Activated naive CD8-positive, alpha-beta T cell treated with anti-CD3 and anti-CD28 coated beads, Interleukin-2, amount 10 ng/mL, durations not matched to agents 7 days and 5 days (primary cell): ENCODE data around the gene DGKD. TPM values are rescaled to one million over a fixed set of nuclear protein-coding genes. Genes with fewer than 3 reads are reported as not detected.

Experiments
- ATAC-seq: fragments of 150-1000 bp; cut with Tn5 transposase; one replicate; pipeline ENCODE4 v1.10.0; 2021; ENCODE audit warnings: low read depth, moderate library complexity
- POLR2A ChIA-PET: fragments of 350-600 bp; sonication (Branson Sonifier 250); formaldehyde crosslinking; loops from one replicate; lab custom pipeline; 2021; ENCODE audit warnings: antibody characterized with exemption; lab: Charles Lee
- DNase-seq: peaks from one replicate; pipeline ENCODE4 v3.0.0; 2021
- H3K27ac Mint-ChIP-seq: one replicate; pipeline ENCODE4 v1.8.0; 2022; ENCODE audit warnings: mild to moderate bottlenecking, mixed read lengths
- H3K27me3 Mint-ChIP-seq: one replicate; pipeline ENCODE4 v1.8.0; 2022; ENCODE audit warnings: mild to moderate bottlenecking, moderate library complexity, mixed read lengths
- H3K36me3 Mint-ChIP-seq: one replicate; pipeline ENCODE4 v1.8.0; 2021; ENCODE audit warnings: mild to moderate bottlenecking, mixed read lengths
- H3K4me1 Mint-ChIP-seq: one replicate; pipeline ENCODE4 v1.8.0; 2021; ENCODE audit warnings: mixed read lengths
- H3K4me3 Mint-ChIP-seq: one replicate; pipeline ENCODE4 v1.8.0; 2022; ENCODE audit warnings: mild to moderate bottlenecking, moderate library complexity, mixed read lengths
- H3K9me3 Mint-ChIP-seq: one replicate; pipeline ENCODE4 v1.8.0; 2021; ENCODE audit warnings: mixed read lengths
- total RNA-seq, 2 experiments: library from RNA; stranded (reverse); gene quantifications; one replicate each; pipeline ENCODE4 v1.2.3, GENCODE V29; 2021

The DGKD gene
- total RNA-seq, 2 experiments from 2014 or later: 114 to 132 TPM

- Mint-ChIP-seq H3K4me3 (no peak overlapping the region), H3K27me3 (no peaks in the 10 kb centered on the region), H3K36me3 (no peaks in the 10 kb centered on the region), H3K4me1 (no peaks in the 10 kb centered on the region), H3K9me3 (no peaks in the 10 kb centered on the region), H3K27ac (no peak overlapping the region)
- DNase-seq (no peak), ATAC-seq (no peak)
- POLR2A ChIA-PET: no interaction called here
Observed at GRCh38 chr2:233489666-233490065, 135.4 kb downstream of the DGKD start.

GRCh38 chr2:233490831-233491230 lies 136.5 kb downstream of the DGKD start:
- DNase-seq (no peak), ATAC-seq (no peak)
- Mint-ChIP-seq H3K27ac (no peak overlapping the region), H3K9me3 (no peaks in the 10 kb centered on the region), H3K4me3 (no peak overlapping the region), H3K4me1 (no peaks in the 10 kb centered on the region), H3K27me3 (no peaks in the 10 kb centered on the region), H3K36me3 (no peaks in the 10 kb centered on the region)
- POLR2A ChIA-PET: interaction anchor here (0.6 kb wide), 1 partner anchor 593 kb away, joined by 4 read pairs; no protein-coding TSS in a partner anchor

GRCh38 chr2:233491326-233491725 lies 137.0 kb downstream of the DGKD start:
- ATAC-seq: no peak
- H3K36me3 Mint-ChIP-seq: no peaks in the 10 kb centered on the region

GRCh38 chr2:233492078-233492477 lies 137.8 kb downstream of the DGKD start:
- no peaks in the 10 kb centered on the region for H3K27me3 Mint-ChIP-seq
- H3K4me1 Mint-ChIP-seq: peaks cover under 1% of the 10 kb centered on the region
- POLR2A ChIA-PET: no interaction called here
- H3K4me3 Mint-ChIP-seq: no peak overlapping the region
- H3K9me3 Mint-ChIP-seq: no peaks in the 10 kb centered on the region
- H3K27ac Mint-ChIP-seq: no peak overlapping the region
- no peaks in the 10 kb centered on the region for H3K36me3 Mint-ChIP-seq
- DNase-seq (no peak), ATAC-seq (no peak)

More at GRCh38 chr2:233491326-233491725, 137.0 kb downstream of the DGKD start:
- Mint-ChIP-seq H3K9me3 (no peaks in the 10 kb centered on the region), H3K27me3 (no peaks in the 10 kb centered on the region), H3K27ac (no peak overlapping the region), H3K4me3 (no peak overlapping the region), H3K4me1 (no peaks in the 10 kb centered on the region)
- no peak for DNase-seq
- POLR2A ChIA-PET: interaction anchor here (0.6 kb wide), 1 partner anchor 593 kb away, joined by 4 read pairs; no protein-coding TSS in a partner anchor

GRCh38 chr2:233492751-233493150 lies 138.5 kb downstream of the DGKD start:
- no peak overlapping the region for H3K4me3 Mint-ChIP-seq
- ATAC-seq: no peak
- no peak for DNase-seq
- H3K27ac Mint-ChIP-seq: no peak overlapping the region
- H3K27me3 Mint-ChIP-seq: no peaks in the 10 kb centered on the region
- peaks cover 6% of the 10 kb centered on the region for H3K4me1 Mint-ChIP-seq
- POLR2A ChIA-PET: no interaction called here
- H3K36me3 Mint-ChIP-seq: peaks cover 3% of the 10 kb centered on the region
- no peaks in the 10 kb centered on the region for H3K9me3 Mint-ChIP-seq

- H3K4me1 Mint-ChIP-seq: peaks cover 17% of the 10 kb centered on the region
- POLR2A ChIA-PET: no interaction called here
Observed at GRCh38 chr2:233495503-233496496, 141.5 kb downstream of the DGKD start.

GRCh38 chr2:233497692-233498091 lies 143.4 kb downstream of the DGKD start:
- Mint-ChIP-seq H3K36me3 (peaks cover 21% of the 10 kb centered on the region), H3K27me3 (no peaks in the 10 kb centered on the region), H3K4me1 (peaks cover 24% of the 10 kb centered on the region), H3K27ac (no peak overlapping the region), H3K4me3 (no peak overlapping the region), H3K9me3 (peaks cover 9% of the 10 kb centered on the region)
- ATAC-seq (no peak), DNase-seq (no peak)
- POLR2A ChIA-PET: no interaction called here

More at GRCh38 chr2:233495503-233496496, 141.5 kb downstream of the DGKD start:
- peaks cover 11% of the 10 kb centered on the region for H3K36me3 Mint-ChIP-seq
- H3K4me3 Mint-ChIP-seq: no peak overlapping the region
- no peaks in the 10 kb centered on the region for H3K9me3 Mint-ChIP-seq
- no peak overlapping the region for H3K27ac Mint-ChIP-seq
- no peaks in the 10 kb centered on the region for H3K27me3 Mint-ChIP-seq
- DNase-seq (no peak), ATAC-seq (no peak)

GRCh38 chr2:233498126-233498525 lies 143.8 kb downstream of the DGKD start:
- H3K27me3 Mint-ChIP-seq: no peaks in the 10 kb centered on the region
- H3K27ac Mint-ChIP-seq: no peak overlapping the region
- POLR2A ChIA-PET: no interaction called here
- H3K36me3 Mint-ChIP-seq: peaks cover 25% of the 10 kb centered on the region
- no peak overlapping the region for H3K4me3 Mint-ChIP-seq
- peaks cover 14% of the 10 kb centered on the region for H3K9me3 Mint-ChIP-seq
- peaks cover 24% of the 10 kb centered on the region for H3K4me1 Mint-ChIP-seq
- ATAC-seq (no peak), DNase-seq (no peak)

- DNase-seq: no peak
- Mint-ChIP-seq H3K36me3 (peaks cover 40% of the 10 kb centered on the region), H3K4me3 (no peak overlapping the region), H3K27me3 (no peaks in the 10 kb centered on the region), H3K4me1 (peaks cover 27% of the 10 kb centered on the region), H3K9me3 (peaks cover 23% of the 10 kb centered on the region), H3K27ac (no peak overlapping the region)
- ATAC-seq: no peak
- POLR2A ChIA-PET: no interaction called here
Observed at GRCh38 chr2:233499928-233500327, 145.6 kb downstream of the DGKD start.

GRCh38 chr2:233501198-233502076 lies 147.1 kb downstream of the DGKD start:
- Mint-ChIP-seq H3K27me3 (no peaks in the 10 kb centered on the region), H3K9me3 (peaks cover 25% of the 10 kb centered on the region), H3K4me3 (no peak overlapping the region), H3K27ac (no peak overlapping the region), H3K36me3 (peaks cover 48% of the 10 kb centered on the region), H3K4me1 (peaks cover 27% of the 10 kb centered on the region)
- POLR2A ChIA-PET: no interaction called here
- ATAC-seq: peak; percentile 88
- no peak for DNase-seq

- no peak overlapping the region for H3K27ac Mint-ChIP-seq
- POLR2A ChIA-PET: no interaction called here
- H3K9me3 Mint-ChIP-seq: peaks cover 25% of the 10 kb centered on the region
- no peaks in the 10 kb centered on the region for H3K27me3 Mint-ChIP-seq
- no peak for DNase-seq
- peaks cover 42% of the 10 kb centered on the region for H3K36me3 Mint-ChIP-seq
- H3K4me3 Mint-ChIP-seq: no peak overlapping the region
- H3K4me1 Mint-ChIP-seq: peaks cover 15% of the 10 kb centered on the region
- ATAC-seq: no peak
Observed at GRCh38 chr2:233503481-233503880, 149.2 kb downstream of the DGKD start.

GRCh38 chr2:233503947-233504637 lies 149.8 kb downstream of the DGKD start:
- Mint-ChIP-seq H3K27me3 (no peaks in the 10 kb centered on the region), H3K4me1 (peaks cover 15% of the 10 kb centered on the region), H3K27ac (no peak overlapping the region), H3K9me3 (peaks cover 25% of the 10 kb centered on the region), H3K4me3 (no peak overlapping the region), H3K36me3 (peaks cover 41% of the 10 kb centered on the region)
- ATAC-seq: no peak
- DNase-seq: no peak
- POLR2A ChIA-PET: no interaction called here
